ENCODE data around the gene NSL1. TPM values are rescaled to one million over a fixed set of nuclear protein-coding genes. Genes with fewer than 3 reads are reported as not detected.

The NSL1 gene
- total RNA-seq, 1 donor from 2014 or later: 12.9 TPM

DNA sequence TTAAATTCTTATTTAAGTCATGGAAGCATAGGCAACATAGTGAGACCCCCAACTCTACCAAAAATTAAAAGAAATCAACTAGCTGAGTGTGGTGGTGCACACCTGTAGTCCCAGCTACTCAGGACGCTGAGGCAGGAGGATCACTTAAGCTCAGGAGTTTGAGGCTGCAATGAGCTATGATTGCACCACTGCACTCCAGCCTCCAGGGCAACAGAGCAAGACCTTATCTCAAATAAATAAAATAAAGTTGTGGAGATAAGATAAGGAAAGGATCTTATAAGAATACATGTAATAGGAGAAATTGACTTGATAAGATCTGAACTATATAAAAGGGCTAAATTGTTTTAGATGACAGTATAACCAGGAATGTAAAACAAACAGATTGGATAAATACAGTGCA is 89.7 kb downstream of the NSL1 start:
- ATAC-seq: no peak

DNA sequence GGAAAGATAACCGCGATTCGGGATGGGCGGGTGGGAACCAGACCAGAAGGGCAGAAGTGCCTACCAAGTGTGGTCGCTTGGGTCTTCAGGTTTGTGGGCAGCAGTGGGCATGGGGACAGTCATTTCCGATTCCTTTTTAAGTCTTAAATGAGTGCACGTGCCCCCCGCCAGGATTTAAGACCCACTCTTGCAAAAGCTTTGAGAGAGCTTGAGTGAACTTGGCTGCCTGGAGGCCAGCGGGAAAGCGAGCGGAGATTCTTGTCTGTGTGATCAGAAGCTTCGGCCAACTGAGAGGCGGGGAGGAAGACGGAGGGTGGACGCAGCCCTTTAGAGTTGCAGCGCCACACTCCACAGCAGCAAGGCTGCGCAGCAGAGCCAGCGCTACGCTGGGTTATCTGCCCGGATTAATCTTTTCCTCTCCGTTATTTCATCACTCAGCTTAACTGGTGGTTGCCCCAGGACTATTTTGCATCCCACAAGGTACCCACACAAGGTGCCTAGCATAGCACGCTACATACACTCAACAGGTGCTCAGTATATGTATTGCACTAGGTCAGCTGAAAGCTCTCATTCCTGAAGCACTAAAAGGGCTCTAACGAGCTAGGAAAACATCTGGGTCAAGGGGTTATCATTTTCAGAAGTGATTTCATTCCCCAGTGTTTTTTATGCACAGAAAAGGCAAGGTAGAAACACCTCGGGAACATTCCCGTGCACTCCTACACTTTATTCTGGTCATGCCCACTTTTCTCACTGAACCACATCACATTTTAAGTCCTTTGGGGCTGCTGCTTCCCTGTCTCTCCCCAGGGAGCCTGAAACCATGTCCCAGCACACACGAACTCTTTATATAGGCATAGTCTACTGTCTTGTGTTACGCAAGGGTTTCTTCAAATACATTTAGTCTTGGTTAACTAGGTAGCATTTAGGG is 90.4 kb downstream of the NSL1 start:
- ATAC-seq: no peak

- ATAC-seq: peak; percentile 19
These were observed 91.2 kb downstream of the NSL1 start for GRCh38 chr1:212700223-212700891.

DNA sequence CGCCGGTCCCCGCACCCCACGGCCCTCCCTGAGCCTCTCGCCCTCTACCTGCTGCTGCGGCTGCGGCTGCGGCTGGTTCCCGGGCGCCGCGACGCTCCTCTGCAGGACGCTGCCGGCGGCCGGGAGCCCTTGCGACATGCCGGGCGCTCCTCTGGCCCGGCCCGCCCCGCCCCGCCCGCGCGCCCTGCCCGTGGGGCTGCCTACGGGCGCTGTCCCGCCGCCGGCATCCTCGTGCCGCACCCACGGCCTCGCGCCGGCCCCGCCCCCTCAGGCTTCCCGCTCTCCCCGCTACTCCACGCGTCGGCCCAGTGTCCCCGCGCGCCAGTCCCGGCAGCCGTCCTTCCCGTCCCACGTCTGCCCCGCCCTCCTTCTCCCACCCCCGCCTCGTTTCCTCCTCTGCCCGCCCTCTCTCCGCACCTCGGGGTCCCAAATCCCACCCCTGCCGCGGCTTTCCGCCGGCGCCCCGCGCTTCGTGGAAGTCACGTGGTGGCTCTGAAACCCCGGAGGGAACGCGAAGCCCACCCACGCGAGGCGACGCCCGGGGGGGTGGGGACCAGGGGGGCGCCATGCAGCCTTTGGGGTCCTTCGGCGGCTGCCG is 91.9 kb downstream of the NSL1 start, which contains the start of gene BATF3:
Gene BATF3 (minus strand): TSS at position 216 of the 598 bp plus-strand sequence. CDS start 78 bp downstream, at position 138.
- ATAC-seq: peak; percentile 77

- ATAC-seq: peak; percentile 69
These were observed 92.4 kb downstream of the NSL1 start for GRCh38 chr1:212699104-212699624.

- ATAC-seq: no peak
These were observed 93.0 kb downstream of the NSL1 start for GRCh38 chr1:212698467-212699103.

- ATAC-seq: no peak
These were observed 94.8 kb downstream of the NSL1 start for GRCh38 chr1:212696721-212697331.

DNA sequence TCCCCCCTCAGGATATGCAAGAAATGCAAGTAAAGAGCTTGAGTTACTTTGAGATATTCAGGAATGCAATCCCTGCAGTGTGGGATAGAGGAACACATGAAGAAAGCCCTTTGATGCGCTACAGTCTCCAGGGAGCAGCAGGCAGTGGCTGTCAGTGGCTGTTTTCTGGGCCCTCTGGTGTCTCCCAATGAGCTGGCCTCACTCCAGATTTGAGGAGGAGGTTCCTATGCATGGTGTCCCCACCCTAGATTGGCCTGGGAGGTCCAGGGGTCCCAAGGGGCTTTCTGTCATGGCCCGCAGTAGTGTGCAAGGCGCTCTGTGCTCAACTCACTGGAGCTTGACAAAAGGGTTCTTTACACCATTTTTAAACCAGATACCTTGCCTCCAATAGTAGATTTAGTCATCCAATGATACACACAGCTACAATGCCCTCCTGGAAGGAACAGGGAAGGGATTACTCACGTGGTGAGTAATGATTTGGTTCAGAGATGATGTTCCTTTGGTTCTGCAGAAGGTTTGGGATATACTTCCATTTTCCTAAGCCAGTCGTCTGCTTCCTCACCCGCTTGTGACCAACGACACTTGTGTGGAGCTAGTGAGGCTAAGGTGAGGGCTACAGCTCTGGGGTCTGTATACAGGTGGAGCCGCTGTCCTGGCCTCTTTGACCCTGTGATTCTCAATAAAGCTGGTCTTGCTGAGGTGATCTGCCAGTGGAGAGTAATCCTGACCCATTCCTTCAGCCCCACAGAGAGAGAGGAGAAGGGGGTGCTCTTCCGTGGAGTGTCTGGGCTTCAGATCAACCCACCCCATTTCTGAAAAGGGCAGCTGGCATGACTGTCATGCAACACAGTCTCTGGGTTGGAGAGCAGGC is 98.6 kb downstream of the NSL1 start:
- ATAC-seq: no peak

DNA sequence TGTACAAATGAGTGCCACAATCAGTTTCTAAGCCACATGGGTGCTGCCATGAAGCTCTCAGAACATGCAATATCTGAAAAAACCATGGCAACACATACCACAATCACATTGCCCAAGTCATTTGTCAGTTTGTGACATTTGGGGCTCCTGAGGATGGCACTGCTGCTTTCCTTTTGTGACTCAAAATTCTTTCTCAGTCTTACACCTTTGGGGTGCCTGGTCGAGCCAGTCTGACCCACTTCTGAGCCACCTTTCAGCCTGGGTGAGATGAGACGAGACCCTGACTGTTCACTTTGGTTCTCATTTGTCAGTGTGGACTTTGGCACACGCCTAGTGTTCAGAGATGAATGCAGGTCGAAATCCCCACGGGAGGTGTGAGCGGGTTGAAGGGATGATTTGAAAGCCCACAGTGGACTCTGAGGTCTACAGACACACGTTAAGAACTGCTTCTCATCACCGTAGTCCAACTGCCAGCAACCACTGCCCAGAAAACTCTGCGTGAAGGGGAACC is 100.0 kb downstream of the NSL1 start:
- no peak for ATAC-seq

GRCh38 chr1:212690816-212691403 is 100.7 kb downstream of the NSL1 start:
- ATAC-seq: no peak

DNA sequence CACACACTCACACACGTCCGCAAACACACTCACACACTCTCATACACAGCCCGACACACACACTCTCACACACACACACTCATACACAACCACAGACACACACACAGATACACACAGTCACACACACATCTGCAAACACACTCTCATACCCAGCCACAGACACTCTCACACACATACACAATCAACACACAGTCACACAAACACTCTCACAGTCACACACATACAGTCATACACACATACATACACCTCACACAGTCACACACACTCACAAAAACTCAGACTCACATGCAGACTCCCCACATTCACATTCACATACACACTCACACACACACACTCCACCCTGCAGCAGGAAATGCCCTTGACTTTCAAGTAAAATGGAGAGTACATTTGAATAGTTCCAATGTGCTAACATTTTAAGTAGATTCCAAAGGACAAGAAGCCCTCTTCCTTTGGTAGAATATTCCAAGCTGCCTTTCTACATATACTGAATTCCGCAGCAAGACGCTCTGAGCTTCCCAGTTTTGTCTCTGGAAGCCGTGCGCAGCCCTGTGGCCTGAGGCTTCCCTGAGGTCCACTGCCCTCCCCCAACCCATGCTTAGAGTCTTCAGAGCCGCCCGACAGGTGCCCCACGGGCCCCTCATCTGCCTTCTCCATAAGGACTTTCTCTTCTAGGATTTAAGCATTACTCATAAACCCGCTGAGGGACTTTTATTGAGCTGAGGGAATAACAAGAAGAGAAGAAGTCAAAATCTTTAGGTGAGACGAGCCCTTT is 101.6 kb downstream of the NSL1 start:
- no peak for ATAC-seq

DNA sequence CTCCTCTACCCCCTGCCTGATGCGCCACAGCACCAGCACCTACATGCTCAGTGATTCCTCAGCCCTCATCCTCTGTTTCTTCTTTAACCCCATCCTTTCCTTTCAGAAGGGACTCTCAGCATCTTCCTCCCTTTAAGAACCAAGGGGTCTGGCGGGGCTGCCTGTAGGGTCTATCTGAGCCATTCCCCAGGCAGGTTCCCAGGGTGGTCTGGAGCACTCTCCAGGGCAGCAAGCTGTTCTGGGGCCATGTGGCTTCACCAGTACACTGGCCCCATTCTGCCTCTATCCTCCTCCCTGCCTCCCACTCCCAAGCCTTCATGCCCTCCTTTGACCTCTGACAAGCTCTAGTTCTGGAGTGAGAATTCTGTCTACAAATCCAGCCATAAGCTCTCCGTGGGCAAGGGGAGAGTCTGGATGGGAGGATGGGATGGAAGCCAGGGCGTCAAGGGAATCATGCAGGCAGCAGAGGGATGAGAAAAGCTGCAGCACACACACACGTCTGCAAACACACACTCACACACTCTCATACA is 102.3 kb downstream of the NSL1 start:
- ATAC-seq: no peak

GRCh38 chr1:212688341-212689047 is 103.1 kb downstream of the NSL1 start:
- ATAC-seq: no peak

GRCh38 chr1:212687811-212688210 is 103.8 kb downstream of the NSL1 start:
- ATAC-seq: no peak

GRCh38 chr1:212686591-212686990 is 105.0 kb downstream of the NSL1 start:
- no peak for ATAC-seq

DNA sequence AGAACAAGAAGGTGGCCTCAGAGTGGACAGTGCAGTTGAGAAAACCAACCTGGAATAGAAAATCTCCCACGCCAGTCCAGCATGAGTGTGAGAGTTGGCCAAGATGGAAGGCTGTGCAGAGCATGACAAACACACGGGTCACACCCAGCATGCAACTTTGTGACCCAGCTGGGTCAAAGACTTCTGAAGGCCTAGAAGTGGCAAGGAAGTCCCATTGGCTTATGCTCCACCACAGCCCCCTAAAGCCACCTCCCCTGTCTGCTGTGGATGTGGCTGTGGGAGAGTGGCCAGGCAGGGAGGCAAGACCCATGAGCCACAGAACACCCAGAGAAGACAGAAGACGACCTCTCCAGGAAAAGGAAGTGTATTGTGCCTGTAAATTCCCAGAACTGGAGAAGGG is 105.5 kb downstream of the NSL1 start:
- ATAC-seq: no peak

DNA sequence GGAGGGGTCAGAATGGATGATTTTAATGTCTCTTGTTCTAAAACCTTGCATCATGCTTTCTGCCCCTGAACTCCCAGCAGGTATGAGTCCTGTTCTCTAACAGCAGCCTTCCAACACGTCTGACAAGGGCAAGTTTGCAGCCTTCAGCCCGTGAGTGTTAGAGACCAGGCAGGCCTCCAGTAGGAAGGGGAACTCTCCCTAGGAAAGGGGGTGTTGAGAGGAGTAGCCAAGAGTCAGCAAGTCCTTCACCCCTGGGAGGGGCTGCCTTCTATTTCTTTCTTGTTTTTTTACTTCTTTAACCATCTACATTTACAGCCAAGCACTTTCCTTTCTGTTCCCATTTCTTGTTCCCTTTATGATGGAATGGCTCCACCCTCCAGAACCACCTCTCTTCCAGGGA is 106.1 kb downstream of the NSL1 start:
- ATAC-seq: no peak

- no peak for ATAC-seq
These were observed 107.0 kb downstream of the NSL1 start for GRCh38 chr1:212684521-212685090.

Data from esophagus mucosa (tissue), 1 donor.